Non-pigmented ciliary epithelial cell (primary cell): ENCODE measurements around the gene CCNO.

Experiments
- DNase-seq: peaks from one replicate; pipeline ENCODE4 v3.0.0-alpha.2; 2010; ENCODE audit warnings: low read depth

Gene CCNO

GRCh38 chr5:55222985-55223811 is 10.2 kb downstream of the CCNO start:
- no peak for DNase-seq

DNA sequence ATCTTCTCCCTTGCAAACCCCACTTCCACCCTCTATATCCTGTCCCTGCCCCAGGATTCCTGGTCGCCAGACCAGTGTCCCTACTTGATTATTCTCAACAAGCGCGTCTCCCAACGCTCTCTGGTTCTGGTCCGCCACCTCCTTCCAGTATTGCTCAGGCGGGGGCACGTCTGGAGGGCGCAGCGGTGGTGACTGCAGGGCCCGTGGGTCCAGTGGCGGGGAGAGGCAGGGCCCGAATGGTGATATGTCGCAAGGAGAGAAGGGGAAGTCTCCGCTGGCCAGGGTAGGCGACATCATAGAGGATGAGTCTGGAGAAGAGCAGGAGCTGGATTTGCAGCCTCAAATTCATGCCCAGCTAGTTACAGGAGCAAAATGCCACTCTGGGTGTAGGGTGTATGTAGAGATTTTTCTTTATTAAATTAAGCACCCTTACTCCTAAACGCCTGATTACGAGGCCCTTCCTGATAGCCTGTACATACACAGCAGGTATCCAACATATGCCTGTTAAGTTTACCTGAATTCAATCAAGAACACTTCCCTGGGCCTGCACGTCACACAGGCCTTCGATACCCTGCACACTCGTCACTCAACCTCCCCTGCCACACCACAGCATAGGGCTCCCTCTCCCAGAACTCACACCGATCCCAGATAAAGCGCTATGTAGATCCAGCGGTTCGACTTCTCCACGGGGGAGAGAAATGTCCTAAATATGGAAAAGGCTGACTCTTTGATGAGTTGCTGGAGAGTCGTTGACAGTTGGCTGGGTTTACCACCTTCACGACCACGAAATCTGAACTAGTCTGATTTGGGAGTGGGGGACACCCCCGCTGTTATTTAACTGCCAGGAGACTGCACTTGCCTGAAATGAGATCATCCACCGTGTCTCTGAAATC is 11.1 kb downstream of the CCNO start:
- no peak for DNase-seq

- DNase-seq, result no peak
These were observed 12.8 kb downstream of the CCNO start for GRCh38 chr5:55220433-55221185.

DNA sequence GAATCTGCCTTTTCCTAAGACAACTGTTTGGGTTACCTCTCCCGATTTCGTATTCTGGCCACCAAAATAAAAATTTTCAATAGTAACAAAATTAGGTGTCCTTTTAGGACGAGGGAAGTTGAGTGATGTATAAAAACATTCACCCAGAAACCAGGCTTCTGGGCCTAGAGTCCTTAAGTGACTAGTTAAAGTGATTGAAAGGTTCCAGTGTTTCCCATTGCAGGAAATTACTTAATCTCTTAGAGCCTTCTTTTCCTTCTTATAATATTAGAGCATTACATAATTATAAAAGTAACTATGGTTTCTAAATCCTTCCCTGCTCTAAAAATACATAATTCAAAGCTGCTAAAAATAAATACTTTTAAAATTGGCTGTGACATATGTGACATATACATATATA is 13.6 kb downstream of the CCNO start:
- DNase-seq, result no peak

- no peak for DNase-seq
These were observed 14.4 kb downstream of the CCNO start for GRCh38 chr5:55218967-55219366.

DNA sequence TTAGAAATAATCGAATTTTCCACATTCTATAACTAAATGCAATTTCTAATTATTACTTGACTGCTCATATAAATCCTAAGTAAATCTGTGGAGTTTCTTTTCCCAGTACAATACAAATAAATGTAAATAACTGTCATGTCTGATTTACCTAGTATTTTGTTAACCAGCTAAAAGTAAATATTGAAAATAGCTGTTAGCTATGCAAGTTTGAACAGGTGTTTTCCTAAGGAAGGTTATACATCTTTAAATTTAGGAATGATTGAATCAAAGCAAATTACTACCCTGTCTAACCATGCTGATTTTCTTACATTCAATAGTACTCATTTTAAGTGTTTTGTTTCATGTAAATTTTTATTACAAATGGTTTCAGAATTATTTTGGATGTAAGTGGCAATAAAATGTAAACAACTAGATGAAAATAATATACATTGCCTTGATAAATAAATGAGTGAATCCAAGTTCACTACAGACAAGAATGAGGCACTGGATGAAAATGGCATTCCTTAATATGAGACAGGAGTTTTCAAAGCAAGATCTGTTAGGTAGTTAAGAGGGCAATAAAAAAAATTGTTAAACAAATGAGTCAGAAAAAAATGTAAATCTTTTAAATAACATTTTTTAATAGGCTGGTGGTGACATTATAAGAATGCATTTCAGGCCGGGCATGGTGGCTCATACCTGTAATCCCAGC is 22.1 kb downstream of the CCNO start:
- no peak for DNase-seq

- no peak for DNase-seq
These were observed 28.4 kb downstream of the CCNO start for GRCh38 chr5:55205001-55205400.

DNA sequence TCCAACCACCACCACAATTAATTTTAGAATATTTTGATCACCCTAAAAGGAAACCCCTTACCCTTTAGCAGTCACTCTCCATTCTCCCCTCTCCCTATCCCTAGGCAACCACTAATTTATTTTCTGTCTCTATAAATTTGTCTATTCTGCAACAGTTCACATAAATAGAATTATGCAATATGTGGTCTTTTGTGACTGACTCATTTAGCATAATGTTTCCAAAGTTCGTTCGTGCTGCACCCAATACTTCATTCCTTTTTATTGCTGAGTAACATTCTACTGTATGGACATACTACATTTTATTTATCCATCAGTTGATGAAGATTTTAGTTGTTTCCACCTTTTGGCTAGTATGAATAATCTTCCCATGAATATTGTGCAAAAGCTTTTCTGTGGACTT is 42.2 kb downstream of the CCNO start:
- no peak for DNase-seq

DNA sequence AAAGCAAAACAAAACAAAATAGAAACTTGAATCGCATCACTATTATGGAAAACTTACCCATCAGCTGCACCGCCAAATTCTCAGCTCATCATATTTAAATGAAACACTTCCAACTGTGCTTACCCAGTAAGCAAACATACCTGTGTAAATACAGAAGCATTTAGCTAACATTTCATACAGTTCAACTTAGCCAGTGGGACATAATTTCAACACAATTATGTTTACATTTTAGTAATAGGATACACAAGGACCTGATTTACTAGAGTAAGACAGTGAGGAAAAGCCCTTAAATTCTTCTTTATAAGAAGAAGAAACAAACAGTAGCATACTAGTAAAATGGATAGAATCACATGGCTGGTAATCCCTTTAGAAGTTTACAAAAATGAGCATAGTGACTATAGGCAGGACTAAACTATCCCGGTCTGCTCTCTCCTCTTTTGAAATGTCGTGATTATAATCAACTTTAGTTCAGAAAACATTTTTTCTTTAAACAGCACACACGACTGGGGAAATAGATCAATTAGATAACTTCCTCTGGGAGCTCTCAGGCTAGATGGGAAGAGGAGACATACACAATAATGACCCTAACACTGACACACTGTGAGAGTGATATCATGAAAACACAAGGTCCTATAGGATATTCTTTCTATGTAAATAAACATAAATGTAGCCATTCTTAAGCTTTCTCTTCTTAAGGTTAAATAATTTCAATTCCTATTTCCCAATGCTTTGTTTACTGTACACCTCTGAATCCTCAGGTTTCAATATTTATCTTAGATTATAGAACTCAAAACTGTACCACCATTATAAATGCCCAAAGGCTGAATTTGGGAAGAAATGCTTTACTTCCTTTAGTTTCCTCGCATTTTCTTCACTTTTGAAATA is 44.5 kb downstream of the CCNO start:
- no peak for DNase-seq

DNA sequence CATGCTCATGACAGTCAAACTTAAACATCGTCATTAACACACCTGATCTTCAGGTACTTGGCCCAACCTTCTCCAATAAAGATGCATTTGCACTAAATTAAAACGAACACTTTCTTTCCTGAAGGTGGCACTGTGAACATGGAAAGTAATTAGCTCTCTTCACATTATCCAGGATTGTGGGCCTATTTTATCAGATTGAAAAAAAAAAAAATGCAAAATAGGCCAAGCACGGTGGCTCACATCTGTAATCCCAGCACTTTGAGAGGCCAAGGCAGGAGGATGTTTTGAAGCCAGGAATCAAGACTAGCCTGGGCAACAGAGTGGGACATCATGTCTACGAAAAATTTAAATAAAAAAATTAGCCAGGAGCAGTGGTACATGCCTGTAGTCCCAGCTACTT is 46.0 kb downstream of the CCNO start:
- no peak for DNase-seq
